GM11168 (cell line): ENCODE measurements around the gene EXOC6B.
"Not testable (repeated sequence)": the region's sequence is repeated elsewhere in the genome, so short reads cannot be mapped to it uniquely, and the experiment has no call there.

Source experiments
- in situ Hi-C: fragments of 300-500 bp; cut with MboI; formaldehyde crosslinking; loops from one replicate; pipeline ENCODE4 v1.12.0; 2022; ENCODE audit warnings: low sequenced_read_pairs; ENCODE audit not compliant: unreplicated experiment

Gene EXOC6B

GRCh38 chr2:72511906-72512305 lies 313.9 kb downstream of the EXOC6B start:
- in situ Hi-C loops = no loop called here

DNA sequence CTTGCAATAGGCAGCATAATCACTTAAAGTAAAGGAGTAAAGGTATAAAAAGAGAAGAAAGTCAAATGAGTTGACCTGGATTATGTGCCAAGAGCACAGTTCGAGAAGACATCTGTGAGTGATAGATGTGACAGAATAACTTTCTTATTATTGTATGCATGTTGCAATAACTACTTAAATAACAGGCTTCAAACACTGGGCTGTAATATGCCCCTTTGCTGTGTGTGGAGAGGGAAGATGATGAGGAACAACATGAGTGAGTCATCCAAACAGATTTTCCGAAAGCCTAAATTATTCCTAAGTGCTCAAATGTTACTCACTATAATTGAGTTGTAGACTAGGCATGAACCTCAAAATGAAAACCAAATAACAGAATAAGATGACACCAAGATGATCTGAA lies 328.1 kb downstream of the EXOC6B start:
- in situ Hi-C loops = no loop called here

GRCh38 chr2:72496479-72496878 lies 329.4 kb downstream of the EXOC6B start:
- in situ Hi-C loops = no loop called here

DNA sequence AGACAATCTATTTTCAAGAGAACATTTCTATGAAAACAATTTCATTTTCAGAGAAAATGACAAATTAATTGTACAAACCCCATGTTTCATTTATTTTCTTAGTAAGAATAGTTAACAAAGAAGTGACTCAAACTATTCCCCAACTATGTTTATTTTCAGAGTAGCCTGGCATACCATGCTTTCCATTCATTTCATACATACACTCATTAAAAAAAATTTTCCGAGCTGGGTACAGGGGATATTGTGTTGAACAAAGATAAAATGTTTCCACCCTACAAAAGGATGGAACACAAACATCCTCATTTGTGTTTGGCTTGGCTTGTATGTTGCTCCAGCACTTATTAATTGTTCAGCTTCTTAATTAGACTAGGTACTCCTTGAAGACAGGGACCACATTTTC lies 331.4 kb downstream of the EXOC6B start:
- in situ Hi-C loops = no loop called here

- in situ Hi-C loops = not testable (repeated sequence)
Measured at GRCh38 chr2:72484622-72485021, 341.2 kb downstream of the EXOC6B start.

- in situ Hi-C loops = no loop called here
Measured at GRCh38 chr2:72483346-72483745, 342.5 kb downstream of the EXOC6B start.

- in situ Hi-C loops = no loop called here
Measured at GRCh38 chr2:72475246-72475645, 350.6 kb downstream of the EXOC6B start.

DNA sequence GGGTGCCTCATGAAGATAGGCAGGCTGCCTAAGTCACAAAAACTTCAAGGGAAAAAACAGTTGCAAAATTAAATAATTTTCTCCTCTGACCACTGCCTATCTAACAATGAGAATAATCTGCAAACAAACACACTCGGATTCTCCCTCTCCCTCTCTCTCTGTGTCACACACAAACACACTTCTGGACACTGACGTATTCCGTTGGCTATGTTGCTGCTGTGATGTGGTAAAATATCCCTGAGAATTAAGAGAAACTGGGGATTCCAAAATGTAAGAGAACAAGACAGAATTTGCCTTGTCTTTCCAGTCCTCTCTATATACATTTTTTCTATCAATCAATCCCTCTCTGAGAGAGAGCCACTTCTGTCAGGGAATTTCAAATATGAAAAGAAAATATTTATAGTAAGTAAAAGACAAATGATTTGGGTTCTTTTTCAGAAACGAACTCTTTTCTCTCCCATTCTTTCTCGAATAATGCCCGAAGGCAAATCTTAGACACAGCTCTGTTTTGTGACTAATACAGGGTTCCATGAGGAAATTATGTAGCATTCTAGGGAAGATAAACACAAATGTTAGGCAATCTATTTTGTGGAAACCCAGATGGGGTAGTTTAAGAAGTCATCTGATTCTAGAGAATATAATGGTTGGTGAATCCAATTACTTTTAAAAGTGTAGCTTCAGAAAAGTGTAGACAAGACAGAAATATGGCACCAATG lies 367.9 kb downstream of the EXOC6B start:
- in situ Hi-C loops = no loop called here

- in situ Hi-C loops = no loop called here
Measured at GRCh38 chr2:72454189-72454588, 371.6 kb downstream of the EXOC6B start.

DNA sequence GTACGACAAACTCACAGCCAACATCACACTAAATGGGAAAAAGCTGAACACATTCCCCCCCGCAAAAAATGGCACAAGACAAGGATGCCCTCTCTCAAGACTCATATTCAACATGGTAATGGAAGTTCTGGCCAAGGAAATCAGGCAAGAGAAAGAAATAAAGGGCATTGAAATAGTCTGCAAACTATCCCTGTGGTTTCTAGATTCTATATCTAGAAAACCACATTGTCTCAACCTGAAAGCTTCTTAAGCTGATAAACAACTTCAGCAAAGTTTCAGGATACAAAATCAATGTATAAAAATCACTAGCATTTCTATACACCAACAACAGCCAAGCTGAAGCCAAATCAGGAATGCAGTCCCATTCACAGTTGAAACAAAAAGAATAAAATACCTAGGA lies 383.6 kb downstream of the EXOC6B start:
- in situ Hi-C loops = no loop called here

- in situ Hi-C loops = no loop called here
Measured at GRCh38 chr2:72439892-72440291, 385.9 kb downstream of the EXOC6B start.

GRCh38 chr2:72438364-72438763 lies 387.5 kb downstream of the EXOC6B start:
- in situ Hi-C loops = no loop called here

DNA sequence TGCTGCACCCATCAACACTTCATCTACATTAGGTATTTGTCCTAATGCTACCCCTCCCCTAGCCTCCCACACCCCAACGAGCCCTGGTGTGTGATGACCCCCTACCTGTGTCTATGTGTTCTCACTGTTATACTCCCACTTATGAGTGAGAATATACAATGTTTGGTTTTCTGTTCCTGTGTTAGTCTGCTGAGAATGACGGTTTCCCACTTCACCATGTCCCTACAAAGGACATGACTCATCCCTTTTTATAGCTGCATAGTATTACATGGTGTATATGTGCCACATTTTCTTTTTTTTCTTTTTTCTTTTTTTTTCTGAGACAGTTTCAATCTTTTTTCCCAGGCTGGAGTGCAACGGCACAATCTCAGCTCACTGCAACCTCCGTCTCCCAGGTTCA lies 394.1 kb downstream of the EXOC6B start:
- in situ Hi-C loops = no loop called here

- in situ Hi-C loops = no loop called here
Measured at GRCh38 chr2:72427022-72427861, 398.6 kb downstream of the EXOC6B start.

DNA sequence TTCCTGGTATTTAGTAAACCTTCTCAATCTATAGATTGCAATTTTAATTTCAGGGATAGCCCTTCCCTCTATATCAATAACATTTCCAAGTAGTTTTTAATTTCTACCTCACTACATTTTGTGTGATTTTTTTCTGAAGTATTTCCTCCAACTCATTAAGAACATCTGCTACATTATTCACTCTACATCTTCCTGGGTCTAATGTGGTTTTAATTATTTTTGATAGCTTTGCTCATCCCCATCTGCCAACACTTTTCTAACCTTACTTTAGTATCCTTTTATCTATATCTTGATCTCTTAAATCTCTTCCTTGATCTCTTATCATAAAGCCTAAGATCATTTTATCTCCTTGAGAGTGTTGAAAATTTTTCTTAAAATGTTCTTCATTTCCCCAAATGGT lies 399.8 kb downstream of the EXOC6B start:
- in situ Hi-C loops = no loop called here

- in situ Hi-C loops = no loop called here
Measured at GRCh38 chr2:72423756-72424155, 402.1 kb downstream of the EXOC6B start.

GRCh38 chr2:72421771-72422379 lies 404.0 kb downstream of the EXOC6B start:
- in situ Hi-C loops = not testable (repeated sequence)

DNA sequence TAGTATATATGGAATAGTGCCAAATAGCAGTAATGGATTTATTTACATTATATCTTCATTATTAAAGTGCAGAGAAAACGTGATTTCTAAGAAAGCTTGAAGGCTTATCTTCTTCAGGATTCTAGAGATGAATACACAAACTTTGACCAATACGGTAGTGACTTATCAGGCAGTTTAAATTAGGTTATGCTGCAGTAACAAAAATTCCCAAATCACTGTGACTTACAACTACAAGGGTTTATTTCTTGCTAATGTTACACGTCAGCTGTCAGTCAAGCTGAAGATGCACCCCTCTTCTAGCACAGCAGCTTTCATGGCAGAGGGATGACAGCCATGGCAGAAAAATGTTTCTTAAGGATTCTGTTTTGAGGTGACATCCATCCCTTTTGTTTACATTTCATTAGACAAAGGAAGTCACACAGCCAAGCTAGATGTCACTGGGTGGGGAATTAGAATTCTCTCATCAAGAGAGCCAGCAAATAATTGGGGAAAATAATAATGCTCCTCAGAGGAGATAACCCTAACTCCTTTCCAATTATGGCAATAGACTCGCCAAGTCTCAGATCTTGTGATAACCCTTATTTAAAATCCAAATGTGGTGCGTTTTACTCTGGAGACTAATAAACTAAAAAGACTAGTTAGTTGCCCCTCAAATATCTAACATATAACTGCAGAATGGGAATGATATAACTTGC lies 409.9 kb downstream of the EXOC6B start:
- in situ Hi-C loops = no loop called here

DNA sequence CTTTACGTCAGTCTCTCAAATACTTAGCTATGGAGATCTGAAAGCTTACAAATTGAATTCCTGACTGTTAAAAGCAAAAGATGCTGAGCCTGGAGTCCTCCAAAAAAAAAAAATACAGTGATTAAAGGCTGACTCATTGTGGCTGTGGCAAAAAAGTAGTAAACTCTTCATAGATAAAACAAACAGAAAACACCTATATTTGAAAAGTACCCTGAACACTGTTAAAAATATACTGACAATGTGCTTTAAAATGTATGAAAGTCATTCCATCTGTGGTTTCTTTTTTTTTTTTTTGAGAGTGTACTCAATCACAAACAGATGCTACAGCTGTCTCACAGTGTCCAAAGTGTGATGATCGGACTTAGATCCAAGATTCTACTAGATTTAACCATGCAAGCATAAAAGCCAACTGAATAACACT lies 410.6 kb downstream of the EXOC6B start:
- in situ Hi-C loops = no loop called here

DNA sequence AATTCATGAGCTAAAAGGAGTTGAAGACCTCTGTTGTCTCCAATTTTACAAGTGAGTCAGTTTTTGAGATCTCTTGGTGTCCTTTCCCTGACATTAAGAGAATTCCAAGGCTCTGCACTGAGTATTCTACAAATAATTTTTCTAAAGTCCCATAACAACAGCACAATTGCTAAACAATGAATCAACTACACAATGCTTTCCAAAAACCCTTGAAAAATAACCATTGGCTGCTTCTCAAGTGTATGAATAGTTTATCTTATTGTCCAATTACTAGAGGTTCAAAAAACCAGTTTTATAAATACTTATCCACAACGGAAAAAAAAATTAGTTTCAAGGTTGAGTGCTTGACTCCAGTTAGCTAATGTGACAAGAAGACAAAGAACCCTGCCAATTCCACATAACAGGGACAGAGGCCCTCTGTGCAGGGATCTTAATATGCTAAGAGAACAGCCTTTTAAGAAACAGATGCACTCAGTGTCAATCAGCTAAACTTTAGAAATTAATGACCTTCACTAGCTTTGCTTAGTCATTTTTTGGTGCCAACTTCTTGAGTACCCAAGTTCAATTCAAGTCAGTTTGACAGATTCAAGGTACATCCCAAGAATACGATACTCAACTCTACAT lies 411.6 kb downstream of the EXOC6B start:
- in situ Hi-C loops = no loop called here
